Cortex of kidney (tissue), 1 donor: ENCODE results near the gene HTR2C.
"Not testable (repeated sequence)": the region's sequence is repeated elsewhere in the genome, so short reads cannot be mapped to it uniquely, and the experiment has no call there.

ENCODE experiments used
- DNase-seq: peaks from one replicate; lab custom pipeline; 2025; lab: John Stamatoyannopoulos, UW

HTR2C gene

GRCh38 chrX:114712466-114712865 is 128.6 kb downstream of the HTR2C start:
- DNase-seq = no peak

GRCh38 chrX:114715096-114715495 is 131.2 kb downstream of the HTR2C start:
- DNase-seq = no peak

GRCh38 chrX:114717921-114718320 is 134.0 kb downstream of the HTR2C start:
- no peak for DNase-seq

DNA sequence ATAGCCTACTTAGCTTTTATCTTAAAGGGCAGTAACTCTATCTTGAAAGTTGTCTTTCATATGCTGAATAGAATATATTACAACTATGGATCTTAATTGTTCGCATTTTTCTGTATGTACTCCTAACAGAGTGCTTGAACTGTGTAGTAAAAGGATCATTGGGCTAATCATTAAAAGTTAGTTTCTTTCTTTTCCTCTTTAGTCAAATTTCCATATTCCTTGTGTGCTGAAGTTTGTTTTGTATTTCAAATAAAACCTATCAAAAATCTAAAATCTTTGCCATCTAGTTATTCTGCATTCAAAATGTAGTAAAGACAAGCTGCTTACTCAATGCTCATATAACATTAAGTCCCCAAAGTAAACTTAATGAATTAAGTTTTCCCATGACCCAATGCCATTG is 182.7 kb downstream of the HTR2C start:
- DNase-seq = no peak

- no peak for DNase-seq
Observed at GRCh38 chrX:114774691-114775090, 190.8 kb downstream of the HTR2C start.

- no peak for DNase-seq
Observed at GRCh38 chrX:114782925-114783324, 199.0 kb downstream of the HTR2C start.

- no peak for DNase-seq
Observed at GRCh38 chrX:114787061-114787460, 203.2 kb downstream of the HTR2C start.

DNA sequence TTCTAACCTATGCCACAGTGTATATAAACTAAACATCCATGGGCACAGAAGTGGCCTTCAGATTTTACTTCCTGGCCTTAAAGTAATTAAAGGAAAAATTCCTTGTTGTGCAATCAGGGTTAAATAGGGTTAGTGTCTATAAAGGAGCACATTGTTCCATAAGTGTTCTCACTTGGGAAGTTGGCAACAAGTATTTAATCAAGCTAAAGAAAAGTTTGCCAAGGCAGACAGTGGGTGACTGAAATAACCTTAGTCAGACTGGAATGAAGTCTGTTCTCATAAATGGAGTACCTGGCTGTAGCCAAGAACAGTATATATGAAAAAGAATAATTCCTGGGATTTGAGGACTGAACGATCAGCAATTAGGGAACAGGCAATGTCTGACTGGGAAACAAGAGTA is 213.6 kb downstream of the HTR2C start:
- no peak for DNase-seq

DNA sequence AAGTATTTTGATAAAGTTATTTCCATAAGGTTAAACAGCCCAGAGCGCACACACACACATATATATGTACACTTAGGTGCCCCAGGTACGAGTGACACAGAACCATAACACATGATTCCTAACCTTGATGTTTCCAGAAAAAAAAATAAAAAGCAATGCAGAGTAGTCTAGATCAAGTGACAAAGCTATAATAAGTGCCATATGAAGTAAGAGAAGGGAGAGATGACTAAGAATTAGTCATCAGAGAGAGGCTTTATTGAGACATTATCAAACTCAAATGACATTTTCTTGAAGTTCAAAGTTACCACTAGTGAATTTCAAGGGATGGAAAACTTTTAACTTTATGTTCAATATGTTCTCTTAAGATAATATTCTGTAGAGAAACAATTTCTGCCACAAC is 215.0 kb downstream of the HTR2C start:
- no peak for DNase-seq

GRCh38 chrX:114800719-114801118 is 216.8 kb downstream of the HTR2C start:
- DNase-seq = no peak

DNA sequence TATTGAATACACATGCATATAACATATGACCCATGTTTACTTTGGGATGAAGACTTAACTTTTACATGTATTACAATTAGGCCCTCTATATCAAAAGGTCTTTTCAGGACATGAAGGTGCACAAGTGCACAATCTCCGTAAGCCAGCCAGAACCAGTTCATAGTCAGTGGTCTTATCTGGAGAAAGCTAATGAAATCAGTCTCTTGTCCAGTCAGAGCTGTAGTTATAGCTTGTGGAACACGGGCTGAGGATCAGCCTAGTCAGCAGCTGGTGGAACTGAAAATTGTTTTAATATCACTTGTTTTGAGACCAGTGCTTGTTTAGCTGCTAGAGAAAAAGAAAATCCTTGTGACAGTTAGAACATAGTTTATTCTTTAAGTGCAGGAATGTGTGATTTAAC is 235.6 kb downstream of the HTR2C start:
- DNase-seq = no peak

DNA sequence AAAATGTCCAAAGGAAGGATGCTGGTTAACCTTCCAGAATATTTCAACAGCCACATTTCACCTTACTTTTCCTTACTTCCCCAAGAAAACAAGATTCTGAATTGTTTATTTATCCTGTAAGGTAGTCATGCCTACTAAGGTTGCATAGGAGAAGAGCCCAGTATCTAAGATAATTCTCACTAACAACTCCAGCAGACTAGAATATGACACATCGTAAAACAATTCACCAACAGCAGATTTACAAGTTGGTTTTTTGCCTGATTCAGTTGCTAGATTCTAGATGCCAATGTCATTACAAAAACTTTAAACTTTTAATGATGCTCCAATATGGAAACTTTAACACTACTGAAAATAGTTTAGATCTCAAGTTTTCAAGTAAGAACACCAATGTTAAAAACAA is 257.2 kb downstream of the HTR2C start:
- DNase-seq = no peak

- no peak for DNase-seq
Observed at GRCh38 chrX:114842181-114842580, 258.3 kb downstream of the HTR2C start.

- no peak for DNase-seq
Observed at GRCh38 chrX:114889481-114889880, 305.6 kb downstream of the HTR2C start.

- no peak for DNase-seq
Observed at GRCh38 chrX:114903618-114904017, 319.7 kb downstream of the HTR2C start.

- no peak for DNase-seq
Observed at GRCh38 chrX:114905251-114905650, 321.4 kb downstream of the HTR2C start.

- DNase-seq = no peak
Observed at GRCh38 chrX:114906984-114907510, 323.2 kb downstream of the HTR2C start.

DNA sequence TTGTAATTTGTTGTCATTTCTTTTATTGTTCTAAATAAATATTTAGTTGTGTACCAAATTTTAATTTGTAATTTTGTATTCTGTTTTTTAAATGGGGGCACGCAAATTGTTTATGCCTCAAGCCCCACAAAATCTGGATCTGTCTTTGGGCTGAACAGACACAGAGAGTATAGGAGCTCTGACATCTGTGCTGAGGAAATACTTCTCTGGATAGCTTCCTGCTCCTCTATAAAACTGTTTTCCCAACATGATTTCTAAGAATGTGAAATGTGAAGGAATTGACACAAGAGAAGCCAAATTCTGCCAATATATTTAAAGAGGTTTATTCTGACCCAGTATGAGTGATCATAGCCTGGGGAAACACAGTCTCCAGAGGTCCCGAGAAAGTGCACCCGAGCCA is 340.5 kb downstream of the HTR2C start:
- no peak for DNase-seq

GRCh38 chrX:114924856-114925255 is 341.0 kb downstream of the HTR2C start:
- DNase-seq = no peak

DNA sequence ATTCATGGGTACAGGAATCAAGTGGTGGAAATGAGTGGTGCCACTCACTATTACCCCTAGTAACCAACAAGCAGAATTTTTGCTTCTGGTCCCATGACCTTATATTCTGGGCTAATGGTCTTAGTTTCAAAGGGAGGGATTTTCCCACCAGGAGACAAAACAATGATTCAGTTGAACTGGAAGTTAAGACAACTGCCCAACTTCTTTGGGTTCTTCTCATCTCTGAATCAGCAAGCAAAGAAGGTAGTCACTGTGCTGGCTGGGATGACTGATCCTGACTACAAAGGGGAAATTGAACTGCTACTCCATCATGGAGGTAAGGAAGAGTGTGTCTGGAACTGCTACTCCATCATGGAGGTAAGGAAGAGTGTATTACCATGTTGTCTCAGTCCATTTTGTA is 346.3 kb downstream of the HTR2C start:
- no peak for DNase-seq

DNA sequence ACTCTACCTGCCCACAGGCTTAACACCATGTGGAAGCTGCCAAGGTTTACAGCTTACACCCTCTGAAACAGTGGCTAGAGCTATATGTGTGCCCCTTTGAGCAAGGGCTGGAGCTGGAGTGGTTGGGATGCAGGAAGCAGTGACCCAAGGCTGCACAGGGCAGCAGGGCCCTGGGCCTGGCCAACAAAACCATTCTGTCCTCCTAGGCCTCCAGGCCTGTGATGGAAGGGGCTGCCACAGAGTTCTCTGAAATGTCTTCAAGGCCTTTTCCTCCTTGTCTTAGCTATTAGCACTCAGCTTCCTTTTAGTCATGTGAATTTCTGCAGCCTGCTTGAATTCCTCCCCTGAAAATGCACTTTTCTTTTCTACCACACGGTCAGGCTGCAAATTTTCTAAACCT is 348.7 kb downstream of the HTR2C start:
- DNase-seq = no peak

- not testable (repeated sequence) for DNase-seq
Observed at GRCh38 chrX:114933291-114933690, 349.4 kb downstream of the HTR2C start.

DNA sequence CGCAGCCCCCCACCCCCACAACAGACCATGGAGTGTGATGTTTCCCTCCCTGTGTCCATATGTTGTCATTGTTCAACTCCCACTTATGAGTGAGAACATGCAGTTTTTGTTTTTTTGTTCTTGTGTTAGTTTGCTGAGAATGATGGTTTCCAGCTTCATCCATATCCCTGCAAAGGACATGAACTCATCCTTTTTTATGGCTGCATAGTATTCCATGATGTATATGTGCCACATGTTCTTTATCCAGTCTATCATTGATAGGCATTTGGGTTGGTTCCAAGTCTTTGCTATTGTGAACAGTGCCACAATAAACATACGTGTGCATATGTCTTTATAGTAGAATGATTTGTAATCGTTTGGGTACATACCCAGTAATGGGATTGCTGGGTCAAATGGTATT is 353.2 kb downstream of the HTR2C start:
- not testable (repeated sequence) for DNase-seq

DNA sequence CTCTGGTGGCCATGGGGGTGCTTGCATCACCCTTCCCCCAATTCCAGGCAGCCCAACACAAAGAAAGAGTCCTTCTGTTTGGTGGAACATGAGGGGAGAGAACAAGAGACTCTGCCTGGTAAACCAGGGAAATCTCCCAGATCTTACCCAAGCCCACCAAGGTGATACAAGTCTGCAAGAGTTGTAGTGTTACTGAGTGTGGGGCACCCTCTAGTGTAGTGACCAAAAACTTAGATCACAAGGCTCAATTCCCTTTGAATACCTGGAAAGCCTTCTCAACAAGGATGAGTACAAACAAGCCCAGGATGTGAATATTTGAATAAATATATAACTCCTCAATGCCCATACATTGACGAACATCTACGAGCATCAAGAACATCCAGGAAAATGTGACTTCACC is 368.8 kb downstream of the HTR2C start:
- DNase-seq = no peak
